Spleen (tissue), 11 donors: ENCODE results near the gene PLAU. TPM values are rescaled to one million over a fixed set of nuclear protein-coding genes. Genes with fewer than 3 reads are reported as not detected.
A peak's percentile ranks its signal among the peaks of the same experiment; 100 is the strongest.

ENCODE experiments used
- DNase-seq: peaks from one replicate; pipeline ENCODE4 v3.0.0-alpha.2; 2020
- H3K27ac ChIP-seq, 8 donors: fragments of 200-600 bp; sonication (generic) in 7 of 8; 1 replicate in 4 of 8; 2 replicates in 4 of 8; pipeline versions ENCODE4 v1.5.0 to v1.8.0; 2016 to 2021; ENCODE audit warnings: inconsistent platforms in 4 of 8, mild to moderate bottlenecking in 4 of 8, moderate library complexity in 1 of 8
- H3K27me3 ChIP-seq, 7 donors: fragments of 200-600 bp; sonication (generic) in 6 of 7; replicated peaks in 1 of 7; 1 replicate in 4 of 7; 2 replicates in 3 of 7; pipeline versions ENCODE4 v1.5.0 to v1.8.0; 2016 to 2021; ENCODE audit warnings: inconsistent platforms in 3 of 7, mild to moderate bottlenecking in 1 of 7
- H3K36me3 ChIP-seq, 6 donors: fragments of 200-600 bp; sonication (generic) in 5 of 6; 1 replicate in 4 of 6; 2 replicates in 2 of 6; pipeline versions ENCODE4 v1.5.0 to v1.8.0; 2016 to 2021; ENCODE audit warnings: inconsistent platforms in 2 of 6
- H3K4me1 ChIP-seq, 6 donors: fragments of 200-600 bp; sonication (generic) in 5 of 6; 1 replicate in 3 of 6; 2 replicates in 3 of 6; pipeline versions ENCODE4 v1.5.0 to v1.8.0; 2016 to 2021; ENCODE audit warnings: inconsistent platforms in 3 of 6
- H3K4me3 ChIP-seq, 8 donors: fragments of 200-600 bp; sonication (generic) in 7 of 8; 1 replicate in 4 of 8; 2 replicates in 4 of 8; pipeline versions ENCODE4 v1.5.0 to v1.8.0; 2016 to 2021; ENCODE audit warnings: inconsistent platforms in 4 of 8, mild to moderate bottlenecking in 4 of 8, moderate library complexity in 2 of 8
- H3K9me3 ChIP-seq, 8 donors: fragments of 200-600 bp; sonication (generic) in 7 of 8; 1 replicate in 4 of 8; 2 replicates in 4 of 8; pipeline versions ENCODE4 v1.5.0 to v1.8.0; 2016 to 2021; ENCODE audit warnings: inconsistent platforms in 4 of 8
- POLR2A ChIP-seq, 3 donors: fragments of 450-650 bp; IDR thresholded peaks; one replicate each; pipeline ENCODE4 v1.5.1; 2017; ENCODE audit warnings: antibody characterized with exemption in 3 of 3, mild to moderate bottlenecking in 1 of 3
- POLR2AphosphoS5 ChIP-seq, 3 donors: sonication (generic); formaldehyde crosslinking; IDR thresholded peaks; one replicate each; pipeline ENCODE4 v1.5.1; 2017; ENCODE audit warnings: antibody characterized with exemption in 3 of 3
- WGBS, 5 donors: extraction: QIAGEN DNeasy Blood & Tissue Kit in 3 of 5; methylation state at CpG; one replicate each; pipeline versions ENCODE4 v1.1.5 to v1.1.7; 2013 to 2018; 5-methylcytosine and 5-hydroxymethylcytosine counted together
- intact Hi-C: fragments of 100-400 bp; cut with DNase I; formaldehyde crosslinking; loops from one replicate; pipeline ENCODE4 v1.15.0; 2023; ENCODE audit warnings: low total_unique reads
- polyA plus RNA-seq, 3 donors: library from polyadenylated mRNA; stranded (reverse); fragments of 200-250 nt; gene quantifications; one replicate each; pipeline ENCODE4 v1.2.1, GENCODE V29; 2013
- total RNA-seq, 7 donors: library from RNA; depleted of rRNA in 3 of 7; stranded (reverse); fragments of >200 nt in 3 of 7; fragmentation: NEBNext Ultra II Directional in 4 of 7; extraction: Animal tissue kit (Norgen Biotek cat#: 25700) in 4 of 7; gene quantifications; one replicate each; pipeline versions ENCODE4 v1.1.0 to v1.2.1, GENCODE V29; 2016 to 2021
- TF ChIP-seq, protein P1 (sequence below), 11 experiments: fragments of 200-600 bp in 7 of 11; fragments of 450-650 bp in 4 of 11; sonication (generic) in 4 of 11; IDR thresholded peaks in 8 of 11; conservative IDR thresholded peaks in 3 of 11; 1 replicate in 7 of 11; 2 replicates in 4 of 11; pipeline versions ENCODE4 v1.4.0 to v1.8.0; 2016 to 2021; ENCODE audit warnings: antibody characterized with exemption in 11 of 11, inconsistent platforms in 4 of 11, mild to moderate bottlenecking in 1 of 11
- donor health status: healthy with polysubstance abuse.
- donor health status: DM: no; HTN: no; CAD: no; lungs with moderate emphysema.
- donor health status: DM: no; HTN: no; CAD: no.
- donor health status: Bipolar disorder and iron deficiency.
- donor health status: healthy.
- donor health status: DM: no; HTN: no; CAD: no.
- donor health status: DM: yes; HTN: yes; CAD: no.

Gene PLAU
- total and polyA plus RNA-seq, 10 donors: 9.6 to 95.0 (median 30.3) TPM

DNA sequence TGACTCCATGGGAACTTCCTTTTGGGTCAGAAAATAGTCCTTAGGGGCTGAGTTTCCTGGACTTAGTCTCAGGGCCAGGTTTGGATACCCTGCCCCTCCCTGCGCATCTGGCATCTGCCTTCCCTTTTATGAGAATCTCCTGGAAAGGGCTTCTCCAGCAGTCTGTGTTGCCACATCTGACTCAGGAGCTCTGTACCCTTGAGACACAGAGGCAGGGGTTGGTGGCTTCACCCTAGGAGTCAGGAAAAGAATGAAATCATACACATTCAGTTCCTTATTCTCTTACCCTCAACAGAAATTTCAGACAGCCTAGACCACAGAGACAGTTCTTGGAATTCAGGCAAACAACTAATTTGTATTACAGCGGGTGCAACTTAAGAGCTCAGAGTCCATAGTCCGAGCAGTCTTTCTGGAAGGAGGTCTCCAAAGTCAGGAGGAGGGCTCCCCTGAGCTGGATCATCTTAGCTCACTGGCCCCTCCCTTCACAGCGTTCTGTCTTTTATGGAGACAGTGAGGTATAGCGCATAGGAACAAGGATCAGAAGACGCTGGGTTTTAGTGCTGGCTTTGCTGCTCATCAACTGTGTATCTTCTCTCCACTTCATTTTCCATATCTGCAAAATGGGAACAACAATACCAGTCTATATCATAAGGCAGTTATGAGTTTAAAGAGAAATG, 3.0 kb upstream of the PLAU start:
- no peaks in the 10 kb centered on the region for H3K36me3 ChIP-seq
- 50 to 68% (median 59%) methylated on average over 6 of the region's 6 CpGs for WGBS, 5 donors
- intact Hi-C loops: no loop called here
- H3K27ac ChIP-seq: peak overlapping the region in 7 of 8 donors; percentile 59 to 88 (median 69)
- H3K4me3 ChIP-seq: no peak overlapping the region
- TF ChIP-seq POLR2A (IDR thresholded peaks at IDR 0.05) (no peak), POLR2AphosphoS5 (IDR thresholded peaks at IDR 0.05) (no peak)
- TF ChIP-seq, protein P1, sequence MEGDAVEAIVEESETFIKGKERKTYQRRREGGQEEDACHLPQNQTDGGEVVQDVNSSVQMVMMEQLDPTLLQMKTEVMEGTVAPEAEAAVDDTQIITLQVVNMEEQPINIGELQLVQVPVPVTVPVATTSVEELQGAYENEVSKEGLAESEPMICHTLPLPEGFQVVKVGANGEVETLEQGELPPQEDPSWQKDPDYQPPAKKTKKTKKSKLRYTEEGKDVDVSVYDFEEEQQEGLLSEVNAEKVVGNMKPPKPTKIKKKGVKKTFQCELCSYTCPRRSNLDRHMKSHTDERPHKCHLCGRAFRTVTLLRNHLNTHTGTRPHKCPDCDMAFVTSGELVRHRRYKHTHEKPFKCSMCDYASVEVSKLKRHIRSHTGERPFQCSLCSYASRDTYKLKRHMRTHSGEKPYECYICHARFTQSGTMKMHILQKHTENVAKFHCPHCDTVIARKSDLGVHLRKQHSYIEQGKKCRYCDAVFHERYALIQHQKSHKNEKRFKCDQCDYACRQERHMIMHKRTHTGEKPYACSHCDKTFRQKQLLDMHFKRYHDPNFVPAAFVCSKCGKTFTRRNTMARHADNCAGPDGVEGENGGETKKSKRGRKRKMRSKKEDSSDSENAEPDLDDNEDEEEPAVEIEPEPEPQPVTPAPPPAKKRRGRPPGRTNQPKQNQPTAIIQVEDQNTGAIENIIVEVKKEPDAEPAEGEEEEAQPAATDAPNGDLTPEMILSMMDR (IDR thresholded peaks at IDR 0.05 in 8 of 11, conservative IDR thresholded peaks at IDR 0.05 in 3 of 11): no peak
- no peaks in the 10 kb centered on the region for H3K9me3 ChIP-seq
- no peak for DNase-seq
- H3K27me3 ChIP-seq: peaks cover 0 to 65% (median 8%) of the 10 kb centered on the region in 7 donors
- H3K4me1 ChIP-seq: peaks cover 3 to 73% (median 47%) of the 10 kb centered on the region in 6 donors

DNA sequence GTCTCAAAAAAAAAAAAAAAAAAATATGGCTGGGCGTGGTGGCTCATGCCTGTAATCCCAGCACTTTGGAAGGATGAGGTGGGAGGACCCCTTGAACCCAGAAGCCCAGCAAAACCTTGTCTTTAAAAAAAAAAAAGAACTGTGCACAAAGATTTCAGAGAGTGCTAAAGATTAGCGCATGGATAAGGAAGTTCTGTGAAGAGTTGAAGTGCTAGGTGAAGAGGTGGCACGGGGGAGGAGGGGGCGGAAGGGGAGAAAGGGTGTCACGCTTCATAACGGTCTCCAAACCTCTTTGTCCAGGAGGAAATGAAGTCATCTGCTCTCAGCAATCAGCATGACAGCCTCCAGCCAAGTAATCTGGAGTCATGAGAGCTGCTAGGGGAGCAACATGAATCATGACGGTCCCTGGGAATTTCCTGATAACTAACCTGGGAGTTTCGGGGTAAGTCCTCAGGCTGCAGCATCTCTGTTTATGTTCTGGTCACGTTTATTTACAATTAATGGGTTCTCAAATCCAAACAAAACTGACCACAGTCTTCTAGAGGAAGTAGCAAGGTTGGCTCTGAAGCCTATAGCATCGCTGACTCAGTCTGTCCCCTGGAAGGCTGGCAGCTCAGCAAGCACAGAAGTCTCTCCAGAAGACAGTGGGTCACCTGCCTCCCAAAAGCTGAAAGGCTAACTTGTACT, 1.9 kb upstream of the PLAU start:
- WGBS, 5 donors: 1 to 9% (median 5%) methylated on average over 8 to 10 of the region's 10 CpGs
- no peaks in the 10 kb centered on the region for H3K9me3 ChIP-seq
- peaks cover 3 to 76% (median 47%) of the 10 kb centered on the region in 6 donors for H3K4me1 ChIP-seq
- peak in 1 of 3 donors; percentile 44 for TF ChIP-seq POLR2AphosphoS5 (IDR thresholded peaks at IDR 0.05)
- TF ChIP-seq POLR2A (IDR thresholded peaks at IDR 0.05): no peak
- TF ChIP-seq, protein P1 (IDR thresholded peaks at IDR 0.05 in 8 of 11, conservative IDR thresholded peaks at IDR 0.05 in 3 of 11): no peak
- peak overlapping the region in 1 of 8 donors; percentile 35 for H3K4me3 ChIP-seq
- intact Hi-C loops: no loop called here
- DNase-seq: no peak
- H3K27me3 ChIP-seq: peaks cover 0 to 66% (median 8%) of the 10 kb centered on the region in 7 donors
- H3K27ac ChIP-seq: peak overlapping the region in 7 of 8 donors; percentile 52 to 88 (median 69)
- peaks cover 0 to 6% (median 0%) of the 10 kb centered on the region in 6 donors for H3K36me3 ChIP-seq

DNA sequence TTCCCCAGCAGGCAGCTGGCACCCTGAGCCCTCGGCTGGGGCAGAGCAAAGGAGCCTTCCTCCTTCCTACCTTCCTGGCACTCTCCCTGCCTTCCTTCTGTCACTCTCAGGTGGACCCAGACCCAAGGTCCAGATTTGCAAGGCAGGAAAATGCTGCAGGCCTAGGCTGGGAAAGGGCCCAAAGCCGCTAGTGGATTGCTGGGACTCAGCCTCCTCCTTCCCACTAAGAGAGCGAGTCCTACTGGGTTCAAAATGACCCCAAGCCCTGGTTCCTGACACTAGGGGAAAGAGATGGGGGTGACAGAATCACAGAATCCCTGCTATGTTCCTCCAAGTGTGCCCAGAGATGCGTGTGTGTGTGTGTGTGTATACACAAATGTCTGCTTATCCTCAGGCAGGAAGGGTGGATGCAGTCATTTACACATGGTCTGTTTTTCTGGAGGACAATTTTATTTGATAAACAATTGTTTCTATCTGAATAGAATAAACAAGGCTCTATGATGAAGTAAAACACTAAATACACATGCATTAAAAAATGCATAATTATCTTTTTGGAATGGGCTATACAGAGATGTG, 1.3 kb upstream of the PLAU start:
- Histone ChIP-seq H3K9me3 (no peaks in the 10 kb centered on the region), H3K4me1 (peaks cover 3 to 82% (median 47%) of the 10 kb centered on the region in 6 donors), H3K27me3 (peaks cover 0 to 66% (median 8%) of the 10 kb centered on the region in 7 donors), H3K27ac (peak overlapping the region in 7 of 8 donors; percentile 52 to 88 (median 77)), H3K36me3 (peaks cover 0 to 13% (median 0%) of the 10 kb centered on the region in 6 donors), H3K4me3 (peak overlapping the region in 1 of 8 donors; percentile 35)
- intact Hi-C loops: no loop called here
- no peak for DNase-seq
- TF ChIP-seq POLR2A (IDR thresholded peaks at IDR 0.05) (no peak), POLR2AphosphoS5 (IDR thresholded peaks at IDR 0.05) (no peak)
- TF ChIP-seq, protein P1 (IDR thresholded peaks at IDR 0.05 in 8 of 11, conservative IDR thresholded peaks at IDR 0.05 in 3 of 11): no peak
- WGBS, 5 donors: 63 to 81% (median 74%) methylated on average over 4 of the region's 4 CpGs
